Stomach smooth muscle (tissue), 2 donors: ENCODE results near the gene C9orf85.

Experiments used
- H3K27ac ChIP-seq: one replicate; pipeline ENCODE4 v1.7.0; 2013; ENCODE audit warnings: mild to moderate bottlenecking, low read length, inconsistent platforms
- H3K27me3 ChIP-seq, 2 donors: one replicate each; pipeline ENCODE4 v1.7.0; 2013; ENCODE audit warnings: low read length in 2 of 2; ENCODE audit not compliant: insufficient read depth in 2 of 2, control insufficient read depth in 1 of 2
- H3K36me3 ChIP-seq, 2 donors: one replicate each; pipeline ENCODE4 v1.7.0; 2013; ENCODE audit warnings: low read length in 2 of 2; ENCODE audit not compliant: control insufficient read depth in 2 of 2, insufficient read depth in 2 of 2
- H3K4me1 ChIP-seq: one replicate; pipeline ENCODE4 v1.7.0; 2013; ENCODE audit warnings: low read length; ENCODE audit not compliant: control insufficient read depth, insufficient read depth
- H3K4me3 ChIP-seq, 2 donors: one replicate each; pipeline ENCODE4 v1.7.0; 2013; ENCODE audit warnings: low read length in 2 of 2
- H3K9ac ChIP-seq, 2 donors: one replicate each; pipeline ENCODE4 v1.7.0; 2013; ENCODE audit warnings: low read length in 2 of 2, mild to moderate bottlenecking in 1 of 2
- H3K9me3 ChIP-seq, 2 donors: one replicate each; pipeline ENCODE4 v1.7.0; 2013; ENCODE audit warnings: low read length in 2 of 2; ENCODE audit not compliant: control insufficient read depth in 2 of 2
- donor health status: healthy.
- donor health status: Pancreatic carcinoma.

C9orf85 gene

DNA sequence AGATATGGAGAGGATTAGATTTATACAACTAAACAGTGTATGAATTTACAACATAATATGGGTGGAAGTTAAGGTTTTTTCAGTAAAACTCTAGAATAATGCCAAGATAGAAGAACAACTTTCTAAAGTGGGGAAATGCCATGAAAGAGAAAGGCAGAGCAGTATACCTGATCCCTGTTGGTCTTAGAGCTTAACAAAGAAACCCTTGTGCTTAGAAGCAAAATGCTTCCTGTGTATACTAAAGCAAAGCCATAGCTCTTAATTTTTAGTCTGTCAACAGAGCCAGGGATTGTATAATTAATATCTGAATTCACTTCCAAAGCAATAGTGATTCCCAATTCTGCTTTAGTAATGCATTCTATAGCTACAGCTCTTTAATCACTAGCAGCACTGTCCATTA is 14.4 kb downstream of the C9orf85 start:
- no peak overlapping the region for H3K9ac ChIP-seq
- no peak overlapping the region for H3K4me3 ChIP-seq
- H3K27ac ChIP-seq: no peak overlapping the region
- no peaks in the 10 kb centered on the region for H3K9me3 ChIP-seq
- peaks cover 0 to under 1% of the 10 kb centered on the region in 2 donors for H3K36me3 ChIP-seq
- H3K4me1 ChIP-seq: no peaks in the 10 kb centered on the region
- no peaks in the 10 kb centered on the region for H3K27me3 ChIP-seq

GRCh38 chr9:71928376-71928775 is 16.9 kb downstream of the C9orf85 start:
- Histone ChIP-seq H3K36me3 (no peaks in the 10 kb centered on the region), H3K27ac (no peak overlapping the region), H3K4me3 (no peak overlapping the region), H3K27me3 (no peaks in the 10 kb centered on the region), H3K9ac (no peak overlapping the region), H3K4me1 (no peaks in the 10 kb centered on the region), H3K9me3 (no peaks in the 10 kb centered on the region)

DNA sequence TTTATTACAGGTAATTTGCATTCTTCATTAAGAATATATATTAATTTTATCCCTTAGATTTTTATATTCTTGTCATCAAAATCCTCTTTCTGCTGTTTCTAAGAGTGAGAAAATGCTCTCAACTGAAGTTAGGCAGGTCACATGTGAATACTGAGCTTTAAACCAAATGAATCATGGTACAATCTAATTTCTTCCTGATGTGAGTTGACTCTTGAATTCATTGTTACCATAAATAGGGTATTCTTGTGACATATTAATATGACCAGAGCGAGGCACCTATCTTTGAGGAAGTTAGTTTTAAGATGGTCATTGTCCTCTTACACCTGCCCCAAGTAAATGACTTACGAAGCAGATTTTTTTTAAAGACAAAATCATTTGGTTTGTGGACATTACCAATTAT is 17.4 kb downstream of the C9orf85 start:
- Histone ChIP-seq H3K36me3 (no peaks in the 10 kb centered on the region), H3K4me3 (no peak overlapping the region), H3K27ac (no peak overlapping the region), H3K9me3 (no peaks in the 10 kb centered on the region), H3K9ac (no peak overlapping the region), H3K4me1 (no peaks in the 10 kb centered on the region), H3K27me3 (no peaks in the 10 kb centered on the region)

DNA sequence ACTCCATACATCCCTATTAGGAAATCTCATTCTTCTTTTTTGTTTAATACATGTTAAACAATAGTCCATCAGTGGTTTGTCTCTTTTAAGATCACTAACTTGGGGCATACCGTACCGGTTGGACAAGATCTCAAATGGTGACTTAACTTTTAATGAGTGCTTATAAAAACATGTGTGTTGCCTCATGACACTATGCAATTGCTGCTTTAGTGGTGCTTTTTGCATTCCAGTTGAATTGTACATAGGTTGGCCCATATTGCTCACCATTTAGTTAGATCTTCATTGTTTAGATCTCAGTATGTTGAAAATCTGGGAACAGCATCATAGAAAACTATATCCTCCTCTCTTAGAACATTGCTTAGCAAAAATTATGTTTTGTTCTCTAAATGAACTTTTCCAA is 17.8 kb downstream of the C9orf85 start:
- Histone ChIP-seq H3K27me3 (no peaks in the 10 kb centered on the region), H3K4me1 (no peaks in the 10 kb centered on the region), H3K36me3 (no peaks in the 10 kb centered on the region), H3K9ac (no peak overlapping the region), H3K9me3 (no peaks in the 10 kb centered on the region), H3K4me3 (no peak overlapping the region), H3K27ac (no peak overlapping the region)

- no peaks in the 10 kb centered on the region for H3K9me3 ChIP-seq
- H3K9ac ChIP-seq: no peak overlapping the region
- no peaks in the 10 kb centered on the region for H3K4me1 ChIP-seq
- no peaks in the 10 kb centered on the region for H3K27me3 ChIP-seq
- no peaks in the 10 kb centered on the region for H3K36me3 ChIP-seq
- no peak overlapping the region for H3K27ac ChIP-seq
- H3K4me3 ChIP-seq: no peak overlapping the region
Observed at GRCh38 chr9:71929791-71930440, 18.5 kb downstream of the C9orf85 start.

DNA sequence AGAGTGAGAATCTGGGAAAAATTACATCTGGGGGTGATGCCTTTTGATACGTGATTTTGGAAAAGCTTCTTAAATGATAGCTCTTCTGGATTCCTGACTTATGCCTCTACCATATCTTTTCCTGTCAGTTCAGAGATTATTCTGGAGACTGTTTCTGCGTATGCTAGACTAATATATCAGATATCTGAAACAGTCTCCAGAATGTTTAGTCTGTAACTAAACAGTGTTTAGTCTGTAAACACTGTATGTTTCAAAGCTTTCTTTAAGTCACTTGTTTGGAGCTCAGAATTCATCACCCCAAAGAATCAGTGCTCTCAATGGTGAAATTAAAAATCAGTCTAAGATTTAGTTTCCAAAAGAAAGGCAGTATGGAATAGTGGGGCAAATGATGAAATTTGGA is 19.7 kb downstream of the C9orf85 start:
- Histone ChIP-seq H3K9ac (no peak overlapping the region), H3K4me3 (no peak overlapping the region), H3K27ac (no peak overlapping the region), H3K27me3 (no peaks in the 10 kb centered on the region), H3K4me1 (no peaks in the 10 kb centered on the region), H3K36me3 (no peaks in the 10 kb centered on the region), H3K9me3 (no peaks in the 10 kb centered on the region)

- Histone ChIP-seq H3K36me3 (no peaks in the 10 kb centered on the region), H3K4me3 (no peak overlapping the region), H3K9ac (no peak overlapping the region), H3K9me3 (no peaks in the 10 kb centered on the region), H3K27me3 (no peaks in the 10 kb centered on the region), H3K27ac (no peak overlapping the region), H3K4me1 (no peaks in the 10 kb centered on the region)
Observed at GRCh38 chr9:71936066-71936465, 24.6 kb downstream of the C9orf85 start.

GRCh38 chr9:71937070-71937625 is 25.7 kb downstream of the C9orf85 start:
- Histone ChIP-seq H3K9me3 (no peaks in the 10 kb centered on the region), H3K4me3 (no peak overlapping the region), H3K27me3 (no peaks in the 10 kb centered on the region), H3K9ac (no peak overlapping the region), H3K4me1 (no peaks in the 10 kb centered on the region), H3K27ac (no peak overlapping the region), H3K36me3 (no peaks in the 10 kb centered on the region)

DNA sequence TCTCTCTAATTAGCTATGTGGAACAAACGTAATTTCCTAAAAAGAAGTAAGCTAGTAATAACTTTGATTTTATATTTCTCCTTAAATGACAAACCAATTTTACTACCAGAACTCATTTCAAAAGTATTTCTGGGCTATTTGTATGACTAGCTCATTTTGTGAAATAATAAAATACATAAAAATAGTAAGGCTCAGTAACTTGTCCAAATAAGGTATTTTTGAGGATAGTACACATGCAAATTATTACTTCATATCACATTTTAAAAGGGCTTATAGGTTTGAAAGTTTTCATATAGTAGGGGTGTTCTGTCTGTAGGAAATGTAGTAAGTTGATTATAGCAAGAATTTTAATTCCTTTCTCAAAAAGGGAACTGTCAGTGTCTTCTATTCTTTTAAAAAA is 26.5 kb downstream of the C9orf85 start:
- Histone ChIP-seq H3K9ac (no peak overlapping the region), H3K4me3 (no peak overlapping the region), H3K36me3 (no peaks in the 10 kb centered on the region), H3K27me3 (no peaks in the 10 kb centered on the region), H3K27ac (no peak overlapping the region), H3K9me3 (no peaks in the 10 kb centered on the region), H3K4me1 (no peaks in the 10 kb centered on the region)

DNA sequence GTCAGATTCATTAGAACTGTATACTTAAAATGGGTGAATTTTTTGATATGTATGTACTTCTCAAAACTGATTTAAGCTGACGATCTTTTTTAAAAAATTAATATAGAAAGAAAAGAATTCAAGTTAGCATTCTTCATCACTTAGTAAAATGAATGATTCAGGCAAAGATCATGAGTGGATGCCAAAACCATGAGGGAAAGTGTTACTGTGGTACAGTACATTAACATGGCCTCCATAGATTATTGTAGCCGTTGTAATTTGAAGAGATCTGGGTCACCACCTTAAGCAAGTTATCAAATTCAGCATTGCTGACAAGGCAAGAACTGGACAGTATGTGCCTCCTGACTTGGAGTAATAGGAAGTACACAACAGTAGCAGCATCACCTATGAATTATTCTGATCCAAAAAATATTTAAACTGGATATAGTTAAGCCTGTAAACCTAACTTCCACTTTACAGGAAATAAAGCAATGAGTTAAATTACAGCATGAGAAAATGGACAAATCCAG is 29.7 kb downstream of the C9orf85 start:
- Histone ChIP-seq H3K27me3 (no peaks in the 10 kb centered on the region), H3K27ac (no peak overlapping the region), H3K9ac (no peak overlapping the region), H3K36me3 (no peaks in the 10 kb centered on the region), H3K4me1 (no peaks in the 10 kb centered on the region), H3K4me3 (no peak overlapping the region), H3K9me3 (no peaks in the 10 kb centered on the region)

- Histone ChIP-seq H3K36me3 (no peaks in the 10 kb centered on the region), H3K9ac (no peak overlapping the region), H3K4me3 (no peak overlapping the region), H3K27me3 (no peaks in the 10 kb centered on the region), H3K4me1 (no peaks in the 10 kb centered on the region), H3K27ac (no peak overlapping the region), H3K9me3 (no peaks in the 10 kb centered on the region)
Observed at GRCh38 chr9:71941998-71942567, 30.6 kb downstream of the C9orf85 start.
